ENCODE data around the gene NOS1AP.
"Not testable (repeated sequence)": the region's sequence is repeated elsewhere in the genome, so short reads cannot be mapped to it uniquely, and the experiment has no call there.

Gene NOS1AP

GRCh38 chr1:162406811-162407210 is 337.3 kb downstream of the NOS1AP start:
- Histone ChIP-seq H3K36me3 (ENCODE audit: control insufficient read depth, insufficient read depth, low read length) (no peaks in the 10 kb centered on the region), H3K27me3 (replicated peaks; ENCODE audit: control insufficient read depth, insufficient read depth, low read length) (no peaks in the 10 kb centered on the region), H3K4me3 (replicated peaks; ENCODE audit: low read depth, low read length) (no peak overlapping the region)
- no peak for DNase-seq (ENCODE audit: extremely low read depth, insufficient read length)
- no peak for TF ChIP-seq CTCF (IDR thresholded peaks at IDR 0.05; ENCODE audit: insufficient read depth, low read length, poor library complexity, severe bottlenecking)

GRCh38 chr1:162407539-162407938 is 338.0 kb downstream of the NOS1AP start:
- TF ChIP-seq CTCF (IDR thresholded peaks at IDR 0.05; ENCODE audit: insufficient read depth, low read length, poor library complexity, severe bottlenecking), result no peak
- Histone ChIP-seq H3K36me3 (ENCODE audit: control insufficient read depth, insufficient read depth, low read length) (no peaks in the 10 kb centered on the region), H3K4me3 (replicated peaks; ENCODE audit: low read depth, low read length) (no peak overlapping the region), H3K27me3 (replicated peaks; ENCODE audit: control insufficient read depth, insufficient read depth, low read length) (no peaks in the 10 kb centered on the region)
- DNase-seq (ENCODE audit: extremely low read depth, insufficient read length), result no peak

GRCh38 chr1:162412002-162412401 is 342.5 kb downstream of the NOS1AP start, which contains the start of gene SH2D1B:
Gene SH2D1B (minus strand): TSS chr1:162412136. CDS start chr1:162412016, 120 bp downstream.
- no peak for TF ChIP-seq CTCF (IDR thresholded peaks at IDR 0.05; ENCODE audit: insufficient read depth, low read length, poor library complexity, severe bottlenecking)
- no peaks in the 10 kb centered on the region for H3K36me3 ChIP-seq (ENCODE audit: control insufficient read depth, insufficient read depth, low read length)
- no peak for DNase-seq (ENCODE audit: extremely low read depth, insufficient read length)
- H3K27me3 ChIP-seq (replicated peaks; ENCODE audit: control insufficient read depth, insufficient read depth, low read length), result no peaks in the 10 kb centered on the region
- H3K4me3 ChIP-seq (replicated peaks; ENCODE audit: low read depth, low read length), result no peak within 1 kb of the TSS

GRCh38 chr1:162416215-162416614 is 346.7 kb downstream of the NOS1AP start:
- DNase-seq (ENCODE audit: extremely low read depth, insufficient read length), result no peak

GRCh38 chr1:162416909-162417308 is 347.4 kb downstream of the NOS1AP start:
- H3K36me3 ChIP-seq (ENCODE audit: control insufficient read depth, insufficient read depth, low read length), result no peaks in the 10 kb centered on the region
- no peak for DNase-seq (ENCODE audit: extremely low read depth, insufficient read length)
- no peak for TF ChIP-seq CTCF (IDR thresholded peaks at IDR 0.05; ENCODE audit: insufficient read depth, low read length, poor library complexity, severe bottlenecking)

More at GRCh38 chr1:162416215-162416614, 346.7 kb downstream of the NOS1AP start:
- Histone ChIP-seq H3K27me3 (replicated peaks; ENCODE audit: control insufficient read depth, insufficient read depth, low read length) (no peaks in the 10 kb centered on the region), H3K36me3 (ENCODE audit: control insufficient read depth, insufficient read depth, low read length) (no peaks in the 10 kb centered on the region), H3K4me3 (replicated peaks; ENCODE audit: low read depth, low read length) (no peak overlapping the region)
- TF ChIP-seq CTCF (IDR thresholded peaks at IDR 0.05; ENCODE audit: insufficient read depth, low read length, poor library complexity, severe bottlenecking), result no peak

GRCh38 chr1:162417650-162418049 is 348.2 kb downstream of the NOS1AP start:
- TF ChIP-seq CTCF (IDR thresholded peaks at IDR 0.05; ENCODE audit: insufficient read depth, low read length, poor library complexity, severe bottlenecking), result no peak
- DNase-seq (ENCODE audit: extremely low read depth, insufficient read length), result no peak

More at GRCh38 chr1:162416909-162417308, 347.4 kb downstream of the NOS1AP start:
- Histone ChIP-seq H3K27me3 (replicated peaks; ENCODE audit: control insufficient read depth, insufficient read depth, low read length) (no peaks in the 10 kb centered on the region), H3K4me3 (replicated peaks; ENCODE audit: low read depth, low read length) (no peak overlapping the region)

GRCh38 chr1:162418584-162418983 is 349.1 kb downstream of the NOS1AP start:
- DNase-seq (ENCODE audit: extremely low read depth, insufficient read length); H3K27me3 ChIP-seq (replicated peaks; ENCODE audit: control insufficient read depth, insufficient read depth, low read length); H3K36me3 ChIP-seq (ENCODE audit: control insufficient read depth, insufficient read depth, low read length): not testable (repeated sequence)

More at GRCh38 chr1:162417650-162418049, 348.2 kb downstream of the NOS1AP start:
- Histone ChIP-seq H3K27me3 (replicated peaks; ENCODE audit: control insufficient read depth, insufficient read depth, low read length) (no peaks in the 10 kb centered on the region), H3K36me3 (ENCODE audit: control insufficient read depth, insufficient read depth, low read length) (no peaks in the 10 kb centered on the region), H3K4me3 (replicated peaks; ENCODE audit: low read depth, low read length) (no peak overlapping the region)

GRCh38 chr1:162419450-162419931 is 350.0 kb downstream of the NOS1AP start:
- not testable (repeated sequence) for H3K27me3 ChIP-seq (replicated peaks; ENCODE audit: control insufficient read depth, insufficient read depth, low read length); DNase-seq (ENCODE audit: extremely low read depth, insufficient read length); H3K4me3 ChIP-seq (replicated peaks; ENCODE audit: low read depth, low read length); H3K36me3 ChIP-seq (ENCODE audit: control insufficient read depth, insufficient read depth, low read length)

More at GRCh38 chr1:162418584-162418983, 349.1 kb downstream of the NOS1AP start:
- H3K4me3 ChIP-seq (replicated peaks; ENCODE audit: low read depth, low read length), result not testable (repeated sequence)
